Prostate gland (tissue), 2 donors: ENCODE results near the gene UFC1. TPM values are rescaled to one million over a fixed set of nuclear protein-coding genes. Genes with fewer than 3 reads are reported as not detected.

Source experiments
- DNase-seq: peaks from one replicate; pipeline ENCODE4 v3.0.0-alpha.2; 2019; ENCODE audit warnings: low spot score
- H3K27ac ChIP-seq, 2 donors: fragments of 200-600 bp; sonication (generic); 2 replicates each; pipeline ENCODE4 v1.5.1; 2017 to 2019
- H3K27me3 ChIP-seq: fragments of 200-600 bp; sonication (generic); replicated peaks from 2 replicates; pipeline ENCODE4 v1.5.1; 2019; ENCODE audit not compliant: insufficient read depth
- H3K36me3 ChIP-seq, 2 donors: fragments of 200-600 bp; sonication (generic); 1 replicate in 1 of 2; 2 replicates in 1 of 2; pipeline versions ENCODE4 v1.5.1 to v1.8.1; 2017 to 2019
- H3K4me1 ChIP-seq: fragments of 200-600 bp; sonication (generic); replicated peaks from 2 replicates; pipeline ENCODE4 v1.5.1; 2019
- H3K4me3 ChIP-seq, 2 donors: fragments of 200-600 bp; sonication (generic); 2 replicates each; pipeline ENCODE4 v1.5.1; 2017 to 2019
- H3K9me3 ChIP-seq: fragments of 200-600 bp; sonication (generic); 2 replicates; pipeline ENCODE4 v1.5.1; 2017
- POLR2A ChIP-seq: fragments of 450-650 bp; IDR thresholded peaks from one replicate; pipeline ENCODE4 v1.6.1; 2016; ENCODE audit warnings: antibody characterized with exemption, mild to moderate bottlenecking
- POLR2AphosphoS5 ChIP-seq: sonication (generic); formaldehyde crosslinking; IDR thresholded peaks from one replicate; pipeline ENCODE4 v1.6.1; 2017; ENCODE audit warnings: antibody characterized with exemption
- WGBS: methylation state at CpG from one replicate; pipeline ENCODE4 v1.1.5; 2018; 5-methylcytosine and 5-hydroxymethylcytosine counted together
- intact Hi-C: fragments of 100-400 bp; cut with DNase I; formaldehyde crosslinking; loops from one replicate; pipeline ENCODE4 v1.14.2; 2022
- total RNA-seq, 2 donors: library from RNA; depleted of rRNA; stranded (reverse); fragments of >200 nt; gene quantifications; one replicate each; pipeline ENCODE4 v1.1.0, GENCODE V29; 2016
- TF ChIP-seq, protein P1 (sequence below), 4 experiments: fragments of 200-600 bp in 2 of 4; fragments of 450-650 bp in 2 of 4; sonication (generic) in 2 of 4; IDR thresholded peaks; 1 replicate in 3 of 4; 2 replicates in 1 of 4; pipeline ENCODE4 v1.5.1; 2016 to 2019; ENCODE audit warnings: antibody characterized with exemption in 4 of 4, mild to moderate bottlenecking in 2 of 4, moderate library complexity in 2 of 4

UFC1 gene
- total RNA-seq, 2 donors from 2014 or later = 71.3 to 72.8 TPM

DNA sequence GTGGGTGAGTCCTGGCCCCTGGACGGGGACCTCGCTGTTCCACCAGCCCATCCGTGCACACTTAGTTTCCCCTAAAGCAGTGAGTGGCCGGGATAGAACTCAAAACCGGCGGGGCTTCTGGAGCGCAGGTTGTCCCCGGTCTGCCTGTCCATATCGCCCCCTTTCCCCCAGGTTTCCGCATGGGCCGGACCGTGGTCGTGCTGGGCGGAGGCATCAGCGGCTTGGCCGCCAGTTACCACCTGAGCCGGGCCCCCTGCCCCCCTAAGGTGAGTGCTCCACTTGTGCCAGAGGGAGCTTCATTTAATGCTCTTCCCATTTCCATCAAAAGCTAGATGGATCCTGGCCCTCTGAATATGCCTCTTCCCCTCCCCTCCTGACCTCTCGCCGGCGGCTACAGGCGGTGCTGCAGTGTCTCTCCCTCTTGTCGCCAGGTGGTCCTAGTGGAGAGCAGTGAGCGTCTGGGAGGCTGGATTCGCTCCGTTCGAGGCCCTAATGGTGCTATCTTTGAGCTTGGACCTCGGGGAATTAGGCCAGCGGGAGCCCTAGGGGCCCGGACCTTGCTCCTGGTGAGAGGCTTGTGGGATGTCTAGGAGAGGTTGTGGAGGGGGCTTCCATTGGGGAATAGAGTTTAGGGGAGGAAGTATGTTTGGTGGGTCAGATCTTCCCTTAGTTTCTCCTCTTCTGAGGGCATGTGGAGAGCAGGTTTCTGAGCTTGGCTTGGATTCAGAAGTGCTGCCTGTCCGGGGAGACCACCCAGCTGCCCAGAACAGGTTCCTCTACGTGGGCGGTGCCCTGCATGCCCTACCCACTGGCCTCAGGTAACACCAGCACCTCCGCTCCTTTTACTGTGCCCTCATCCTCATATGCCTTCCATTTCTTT is 13.1 kb downstream of the UFC1 start:
- TF ChIP-seq POLR2A (no peak), POLR2AphosphoS5 (no peak)
- TF ChIP-seq, protein P1, sequence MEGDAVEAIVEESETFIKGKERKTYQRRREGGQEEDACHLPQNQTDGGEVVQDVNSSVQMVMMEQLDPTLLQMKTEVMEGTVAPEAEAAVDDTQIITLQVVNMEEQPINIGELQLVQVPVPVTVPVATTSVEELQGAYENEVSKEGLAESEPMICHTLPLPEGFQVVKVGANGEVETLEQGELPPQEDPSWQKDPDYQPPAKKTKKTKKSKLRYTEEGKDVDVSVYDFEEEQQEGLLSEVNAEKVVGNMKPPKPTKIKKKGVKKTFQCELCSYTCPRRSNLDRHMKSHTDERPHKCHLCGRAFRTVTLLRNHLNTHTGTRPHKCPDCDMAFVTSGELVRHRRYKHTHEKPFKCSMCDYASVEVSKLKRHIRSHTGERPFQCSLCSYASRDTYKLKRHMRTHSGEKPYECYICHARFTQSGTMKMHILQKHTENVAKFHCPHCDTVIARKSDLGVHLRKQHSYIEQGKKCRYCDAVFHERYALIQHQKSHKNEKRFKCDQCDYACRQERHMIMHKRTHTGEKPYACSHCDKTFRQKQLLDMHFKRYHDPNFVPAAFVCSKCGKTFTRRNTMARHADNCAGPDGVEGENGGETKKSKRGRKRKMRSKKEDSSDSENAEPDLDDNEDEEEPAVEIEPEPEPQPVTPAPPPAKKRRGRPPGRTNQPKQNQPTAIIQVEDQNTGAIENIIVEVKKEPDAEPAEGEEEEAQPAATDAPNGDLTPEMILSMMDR (IDR thresholded peaks at IDR 0.05) = no peak
- Histone ChIP-seq H3K9me3 (no peaks in the 10 kb centered on the region), H3K36me3 (peaks cover 0 to 15% of the 10 kb centered on the region in 2 donors), H3K27me3 (no peaks in the 10 kb centered on the region), H3K4me1 (peaks cover 2% of the 10 kb centered on the region), H3K27ac (peak overlapping the region; percentile 89 to 90), H3K4me3 (peak overlapping the region; percentile 53 to 61)
- DNase-seq = no peak
- intact Hi-C loops = no loop called here
- WGBS = 4% methylated on average over 33 of the region's 33 CpGs

DNA sequence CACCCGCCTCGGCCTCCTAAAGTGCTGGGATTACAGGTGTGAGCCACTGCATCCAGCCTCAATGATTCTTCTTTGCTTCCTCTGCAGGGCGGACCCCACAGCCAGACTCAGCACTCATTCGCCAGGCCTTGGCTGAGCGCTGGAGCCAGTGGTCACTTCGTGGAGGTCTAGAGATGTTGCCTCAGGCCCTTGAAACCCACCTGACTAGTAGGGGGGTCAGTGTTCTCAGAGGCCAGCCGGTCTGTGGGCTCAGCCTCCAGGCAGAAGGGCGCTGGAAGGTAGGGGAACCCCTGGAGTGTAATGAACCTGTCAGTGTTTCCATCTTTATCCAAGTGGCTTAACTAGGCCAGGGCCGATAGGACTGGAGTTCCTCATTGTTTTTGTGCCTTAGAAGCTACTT is 15.1 kb downstream of the UFC1 start:
- H3K36me3 ChIP-seq = peaks cover 0 to 17% of the 10 kb centered on the region in 2 donors
- no peaks in the 10 kb centered on the region for H3K9me3 ChIP-seq
- TF ChIP-seq POLR2A (no peak), POLR2AphosphoS5 (no peak)
- TF ChIP-seq, protein P1 (IDR thresholded peaks at IDR 0.05) = no peak
- intact Hi-C loops = no loop called here
- DNase-seq = no peak
- no peak overlapping the region for H3K27ac ChIP-seq
- 93% methylated on average over 9 of the region's 9 CpGs for WGBS
- no peak overlapping the region for H3K4me3 ChIP-seq
- H3K27me3 ChIP-seq = no peaks in the 10 kb centered on the region
- H3K4me1 ChIP-seq = peaks cover 2% of the 10 kb centered on the region

DNA sequence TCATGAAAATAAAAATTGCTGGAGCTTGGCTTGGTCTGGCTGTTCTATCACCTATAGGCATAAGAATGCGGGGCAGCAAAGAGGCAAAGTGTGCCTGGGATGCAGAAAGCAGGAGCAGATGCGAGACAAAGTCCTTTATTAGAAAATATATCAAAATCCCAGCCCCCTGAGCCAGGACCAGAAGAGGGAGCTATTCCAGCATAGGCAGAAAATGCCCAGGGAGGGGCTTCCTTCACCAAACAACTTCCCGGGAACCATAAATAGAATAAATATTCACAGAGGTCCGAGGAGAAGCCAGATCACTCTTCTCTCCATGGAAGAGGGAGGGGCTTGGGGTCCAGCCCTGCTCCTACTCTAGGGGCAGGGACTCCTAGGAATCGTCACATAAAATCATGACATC is 17.4 kb downstream of the UFC1 start:
- no peaks in the 10 kb centered on the region for H3K9me3 ChIP-seq
- no peak for DNase-seq
- no peaks in the 10 kb centered on the region for H3K27me3 ChIP-seq
- H3K36me3 ChIP-seq = peaks cover 0 to 17% of the 10 kb centered on the region in 2 donors
- H3K4me1 ChIP-seq = no peaks in the 10 kb centered on the region
- no peak overlapping the region for H3K27ac ChIP-seq
- intact Hi-C loops = no loop called here
- WGBS = 51% methylated on average over 5 of the region's 5 CpGs
- TF ChIP-seq, protein P1 (IDR thresholded peaks at IDR 0.05) = no peak
- TF ChIP-seq POLR2AphosphoS5 = no peak
- no peak for TF ChIP-seq POLR2A
- H3K4me3 ChIP-seq = no peak overlapping the region

DNA sequence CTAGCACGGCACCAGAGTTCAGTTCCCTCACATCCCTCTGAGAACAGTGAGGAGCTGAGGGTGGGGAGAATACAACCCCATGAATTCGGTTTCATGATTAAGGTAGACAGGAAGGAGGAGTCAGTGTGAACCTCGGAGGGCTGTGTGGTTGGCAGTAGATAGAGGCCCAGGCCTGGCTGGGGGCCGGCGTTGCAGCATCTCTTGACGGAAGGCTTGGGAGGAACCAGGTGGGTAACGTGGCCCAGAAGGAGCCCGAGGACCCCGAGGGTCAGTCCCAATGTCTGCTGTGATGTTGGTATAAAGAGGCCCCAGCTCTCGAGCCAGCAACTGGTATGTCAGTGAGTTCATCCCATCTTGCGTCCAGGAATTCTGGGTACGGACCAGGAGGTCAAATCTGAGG is 17.9 kb downstream of the UFC1 start:
- no peaks in the 10 kb centered on the region for H3K9me3 ChIP-seq
- H3K27ac ChIP-seq = peak overlapping the region in 1 of 2 donors; percentile 25
- H3K4me3 ChIP-seq = no peak overlapping the region
- H3K36me3 ChIP-seq = peaks cover 0 to 17% of the 10 kb centered on the region in 2 donors
- no peak for DNase-seq
- 82% methylated on average over 12 of the region's 12 CpGs for WGBS
- H3K4me1 ChIP-seq = no peaks in the 10 kb centered on the region
- no peaks in the 10 kb centered on the region for H3K27me3 ChIP-seq
- intact Hi-C loops = no loop called here
- TF ChIP-seq POLR2AphosphoS5 (no peak), POLR2A (no peak)
- TF ChIP-seq, protein P1 (IDR thresholded peaks at IDR 0.05) = no peak

DNA sequence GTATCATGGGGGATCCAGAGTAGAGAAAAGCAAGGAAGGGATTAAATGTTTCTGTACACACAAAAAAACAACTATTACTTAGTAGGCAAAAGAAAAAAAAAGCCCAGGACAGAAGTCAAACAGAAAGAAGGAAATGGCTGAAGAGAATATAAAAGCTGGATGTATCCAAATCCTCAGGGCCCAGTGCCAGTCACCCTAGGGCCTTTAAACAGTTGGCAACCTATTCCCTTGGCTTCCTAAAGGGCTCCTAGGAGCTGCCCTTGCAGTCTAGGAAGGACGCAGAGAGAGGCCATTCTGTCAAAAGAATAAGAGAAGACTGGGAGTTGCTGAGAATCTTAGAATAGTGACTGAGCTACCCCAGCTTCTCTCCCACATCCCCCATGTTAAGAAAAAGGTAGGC is 18.6 kb downstream of the UFC1 start:
- no peaks in the 10 kb centered on the region for H3K9me3 ChIP-seq
- H3K27ac ChIP-seq = peak overlapping the region in 1 of 2 donors; percentile 25
- no peaks in the 10 kb centered on the region for H3K27me3 ChIP-seq
- no peak overlapping the region for H3K4me3 ChIP-seq
- no peak for TF ChIP-seq POLR2AphosphoS5
- no peak for TF ChIP-seq POLR2A
- TF ChIP-seq, protein P1 (IDR thresholded peaks at IDR 0.05) = no peak
- H3K4me1 ChIP-seq = no peaks in the 10 kb centered on the region
- WGBS = 63% methylated on average over 1 of the region's 1 CpG
- intact Hi-C loops = no loop called here
- peak; percentile 29 for DNase-seq
- H3K36me3 ChIP-seq = peaks cover 0 to 17% of the 10 kb centered on the region in 2 donors
